Measurements from ENCODE around the gene AP3B1.

The AP3B1 gene

GRCh38 chr5:78019744-78020143 is 274.8 kb downstream of the AP3B1 start:
- no peak overlapping the region for H3K9ac ChIP-seq (ENCODE audit: low read depth, low read length)
- peaks cover 6% of the 10 kb centered on the region; the same call in 1 of the 2 replicates for H3K4me1 ChIP-seq (ENCODE audit: insufficient read depth, low read length)
- H3K9me3 ChIP-seq (ENCODE audit: control insufficient read depth, insufficient read depth, low read length) = no peaks in the 10 kb centered on the region
- H3K36me3 ChIP-seq (ENCODE audit: insufficient read depth, low read length) = no peaks in the 10 kb centered on the region

DNA sequence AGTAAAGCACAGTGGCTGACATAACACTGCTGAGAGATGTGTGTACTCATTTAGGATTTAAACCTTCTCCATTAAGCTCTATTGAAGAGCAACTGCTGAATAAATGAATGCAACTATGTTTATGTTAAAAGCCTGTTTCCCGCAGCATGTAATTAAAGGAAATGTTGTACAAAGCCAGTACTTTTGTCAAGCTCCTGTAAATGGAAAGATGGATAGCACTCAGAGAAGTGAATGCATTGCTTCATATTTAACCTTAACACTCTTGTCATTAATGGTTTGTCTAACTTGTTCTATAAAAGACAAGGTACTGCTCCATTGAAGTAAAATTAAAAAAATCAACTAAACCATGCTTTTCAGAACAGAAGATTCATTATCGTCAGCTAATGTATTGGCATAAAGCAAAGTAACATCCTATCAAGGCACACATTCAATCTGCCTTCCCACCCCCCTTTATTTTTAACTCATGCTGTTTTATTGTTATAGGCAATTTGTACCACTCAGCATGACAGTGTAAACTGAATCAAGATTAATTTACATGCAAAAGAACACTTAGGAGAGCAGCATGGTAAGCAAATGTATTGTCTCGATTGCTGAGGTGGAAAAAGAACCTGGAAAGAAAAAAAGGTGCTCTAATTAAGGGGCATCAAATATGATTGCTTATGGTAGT is 277.5 kb downstream of the AP3B1 start:
- Histone ChIP-seq H3K4me1 (ENCODE audit: insufficient read depth, low read length) (peaks cover 6% of the 10 kb centered on the region; the same call in 1 of the 2 replicates), H3K9me3 (ENCODE audit: control insufficient read depth, insufficient read depth, low read length) (no peaks in the 10 kb centered on the region), H3K9ac (ENCODE audit: low read depth, low read length) (no peak overlapping the region), H3K36me3 (ENCODE audit: insufficient read depth, low read length) (no peaks in the 10 kb centered on the region)

GRCh38 chr5:78009937-78010527 is 284.5 kb downstream of the AP3B1 start:
- H3K36me3 ChIP-seq (ENCODE audit: insufficient read depth, low read length) = no peaks in the 10 kb centered on the region; the same call in 1 of the 2 replicates
- no peaks in the 10 kb centered on the region for H3K9me3 ChIP-seq (ENCODE audit: control insufficient read depth, insufficient read depth, low read length)
- H3K9ac ChIP-seq (ENCODE audit: low read depth, low read length) = no peak overlapping the region
- H3K4me1 ChIP-seq (ENCODE audit: insufficient read depth, low read length) = no peaks in the 10 kb centered on the region

DNA sequence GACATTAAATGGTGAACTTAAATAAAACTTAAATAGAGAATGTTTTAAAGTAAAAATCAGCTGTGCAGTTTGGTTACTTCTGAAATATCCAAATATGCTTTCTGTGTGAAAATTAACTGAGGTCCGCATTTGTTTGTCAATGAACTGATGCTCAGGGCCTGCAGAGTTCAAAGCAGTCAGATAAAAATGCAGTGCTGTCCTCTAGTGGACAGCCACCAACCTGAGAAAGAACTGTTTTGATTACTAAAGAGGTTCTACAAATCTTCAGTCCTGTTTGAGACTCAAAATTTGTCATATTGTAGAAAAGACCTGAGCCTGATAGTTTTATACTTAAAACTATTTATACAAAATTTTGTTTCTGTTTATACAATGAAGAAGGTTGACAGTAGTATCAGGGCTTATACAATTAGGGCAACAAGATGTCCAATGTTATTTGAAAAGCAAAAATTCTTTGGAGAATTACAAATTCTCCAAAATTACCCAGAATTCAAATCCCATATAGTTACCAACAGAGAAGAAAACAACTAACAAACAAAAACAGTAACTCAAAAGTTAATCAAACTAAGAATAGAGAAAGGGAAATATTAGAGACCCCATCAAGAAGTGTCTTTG is 286.0 kb downstream of the AP3B1 start:
- H3K36me3 ChIP-seq (ENCODE audit: insufficient read depth, low read length) = no peaks in the 10 kb centered on the region; the same call in 1 of the 2 replicates
- no peaks in the 10 kb centered on the region for H3K9me3 ChIP-seq (ENCODE audit: control insufficient read depth, insufficient read depth, low read length)
- peaks cover 7% of the 10 kb centered on the region for H3K4me1 ChIP-seq (ENCODE audit: insufficient read depth, low read length)
- H3K9ac ChIP-seq (ENCODE audit: low read depth, low read length) = no peak overlapping the region

GRCh38 chr5:78007233-78007632 is 287.3 kb downstream of the AP3B1 start:
- Histone ChIP-seq H3K4me1 (ENCODE audit: insufficient read depth, low read length) (peaks cover 7% of the 10 kb centered on the region), H3K9me3 (ENCODE audit: control insufficient read depth, insufficient read depth, low read length) (no peaks in the 10 kb centered on the region), H3K9ac (ENCODE audit: low read depth, low read length) (no peak overlapping the region), H3K36me3 (ENCODE audit: insufficient read depth, low read length) (no peaks in the 10 kb centered on the region; the same call in 1 of the 2 replicates)

DNA sequence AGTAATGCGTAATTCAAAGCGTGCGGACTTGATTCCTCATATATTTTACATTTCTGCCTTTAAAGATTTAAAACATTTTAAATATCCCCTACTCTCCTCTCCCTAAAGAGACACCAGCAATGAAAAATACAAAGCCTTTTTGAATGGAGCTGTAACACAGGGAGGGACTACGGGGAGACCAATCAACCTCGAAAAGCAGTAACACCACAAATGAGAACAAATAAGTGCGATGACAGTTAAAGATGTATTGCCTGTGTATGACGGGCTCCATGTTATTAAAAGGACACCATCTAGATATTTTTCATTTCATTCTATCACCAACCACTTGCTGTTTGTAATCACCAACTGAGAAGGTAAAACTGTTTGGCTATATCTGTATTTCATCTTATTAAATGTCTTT is 288.0 kb downstream of the AP3B1 start:
- Histone ChIP-seq H3K36me3 (ENCODE audit: insufficient read depth, low read length) (no peaks in the 10 kb centered on the region; the same call in 1 of the 2 replicates), H3K4me1 (ENCODE audit: insufficient read depth, low read length) (peaks cover 7% of the 10 kb centered on the region), H3K9ac (ENCODE audit: low read depth, low read length) (no peak overlapping the region), H3K9me3 (ENCODE audit: control insufficient read depth, insufficient read depth, low read length) (no peaks in the 10 kb centered on the region)

DNA sequence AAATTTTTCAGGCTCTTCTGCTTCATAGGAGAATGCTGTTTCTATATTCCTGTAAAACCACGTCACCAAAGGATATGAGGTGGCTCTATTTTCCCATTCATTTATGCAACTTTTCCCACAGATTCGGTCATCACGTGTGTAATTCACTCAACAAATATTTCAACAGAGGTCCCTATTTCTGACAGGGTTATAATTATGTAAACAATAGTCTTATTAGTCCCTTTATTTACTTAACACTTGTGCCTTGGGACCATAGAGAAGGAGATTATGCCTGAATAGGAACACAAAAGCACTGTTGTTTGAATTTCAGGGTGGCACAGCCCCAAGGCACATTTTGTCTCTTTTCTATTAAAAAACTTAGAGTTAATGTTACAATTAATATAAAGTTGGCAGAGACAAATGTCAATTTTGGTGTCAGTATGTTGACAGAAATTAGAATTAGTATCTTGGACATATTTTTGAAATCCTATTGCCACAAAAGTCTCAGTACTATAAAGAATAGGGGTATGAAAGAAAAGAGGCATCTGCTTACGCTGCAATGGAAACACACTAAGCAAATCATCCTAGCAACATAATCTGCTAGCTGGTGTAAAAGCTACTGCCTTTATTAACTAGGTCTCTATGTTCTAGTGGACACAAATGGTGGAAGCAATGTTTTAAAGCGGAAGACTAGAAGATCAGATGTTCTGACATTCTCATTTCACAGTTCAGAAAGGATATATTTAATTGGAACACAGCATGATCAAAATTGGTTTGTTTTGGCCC is 289.3 kb downstream of the AP3B1 start:
- Histone ChIP-seq H3K4me1 (ENCODE audit: insufficient read depth, low read length) (peaks cover 7% of the 10 kb centered on the region), H3K9me3 (ENCODE audit: control insufficient read depth, insufficient read depth, low read length) (no peaks in the 10 kb centered on the region), H3K36me3 (ENCODE audit: insufficient read depth, low read length) (no peaks in the 10 kb centered on the region), H3K9ac (ENCODE audit: low read depth, low read length) (no peak overlapping the region)

- H3K9ac ChIP-seq (ENCODE audit: low read depth, low read length) = no peak overlapping the region
- no peaks in the 10 kb centered on the region for H3K9me3 ChIP-seq (ENCODE audit: control insufficient read depth, insufficient read depth, low read length)
- H3K4me1 ChIP-seq (ENCODE audit: insufficient read depth, low read length) = peaks cover 7% of the 10 kb centered on the region
- no peaks in the 10 kb centered on the region for H3K36me3 ChIP-seq (ENCODE audit: insufficient read depth, low read length)
These were observed 289.9 kb downstream of the AP3B1 start for GRCh38 chr5:78004559-78004958.

DNA sequence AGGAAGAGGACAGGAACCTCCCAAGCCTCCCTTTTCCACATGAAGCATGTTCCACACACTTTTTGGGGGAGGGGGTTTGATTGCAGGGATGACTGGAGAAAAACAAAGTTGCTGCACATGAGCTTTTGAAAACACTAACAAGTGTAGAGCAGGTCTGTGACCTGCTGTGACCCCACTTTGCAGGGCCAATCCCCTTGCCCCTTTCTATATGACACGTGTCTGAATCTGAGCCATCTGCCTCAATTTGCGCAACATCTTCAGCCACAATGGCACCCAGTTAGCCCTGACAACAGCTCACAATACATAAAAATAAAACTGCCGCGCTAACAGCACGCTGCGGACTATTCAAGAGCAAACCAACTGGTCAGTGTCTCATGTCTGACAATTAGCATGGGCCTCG is 290.6 kb downstream of the AP3B1 start:
- peaks cover 7% of the 10 kb centered on the region for H3K4me1 ChIP-seq (ENCODE audit: insufficient read depth, low read length)
- H3K9me3 ChIP-seq (ENCODE audit: control insufficient read depth, insufficient read depth, low read length) = no peaks in the 10 kb centered on the region
- no peak overlapping the region for H3K9ac ChIP-seq (ENCODE audit: low read depth, low read length)

DNA sequence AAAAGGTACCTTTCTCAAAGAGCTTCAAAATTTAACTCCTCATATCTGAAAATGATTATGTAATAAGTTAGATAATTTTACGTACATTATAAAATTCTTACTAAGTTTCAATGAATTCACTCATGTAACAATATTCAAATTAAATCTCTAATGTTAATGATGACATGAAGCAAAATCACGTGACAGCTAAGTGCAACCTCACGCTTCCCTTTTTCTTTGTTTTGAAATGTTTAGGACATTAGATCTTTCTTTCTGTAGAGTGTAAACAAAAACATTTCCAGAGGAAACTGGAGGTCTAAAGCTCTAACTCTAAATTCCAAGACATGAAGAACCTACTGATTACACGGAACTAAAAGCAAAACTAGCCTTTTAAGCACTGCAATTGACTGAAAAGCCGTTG is 291.0 kb downstream of the AP3B1 start:
- Histone ChIP-seq H3K4me1 (ENCODE audit: insufficient read depth, low read length) (peaks cover 7% of the 10 kb centered on the region), H3K9ac (ENCODE audit: low read depth, low read length) (no peak overlapping the region), H3K36me3 (ENCODE audit: insufficient read depth, low read length) (no peaks in the 10 kb centered on the region), H3K9me3 (ENCODE audit: control insufficient read depth, insufficient read depth, low read length) (no peaks in the 10 kb centered on the region)

More for the DNA sequence above, 290.6 kb downstream of the AP3B1 start:
- H3K36me3 ChIP-seq (ENCODE audit: insufficient read depth, low read length) = no peaks in the 10 kb centered on the region

DNA sequence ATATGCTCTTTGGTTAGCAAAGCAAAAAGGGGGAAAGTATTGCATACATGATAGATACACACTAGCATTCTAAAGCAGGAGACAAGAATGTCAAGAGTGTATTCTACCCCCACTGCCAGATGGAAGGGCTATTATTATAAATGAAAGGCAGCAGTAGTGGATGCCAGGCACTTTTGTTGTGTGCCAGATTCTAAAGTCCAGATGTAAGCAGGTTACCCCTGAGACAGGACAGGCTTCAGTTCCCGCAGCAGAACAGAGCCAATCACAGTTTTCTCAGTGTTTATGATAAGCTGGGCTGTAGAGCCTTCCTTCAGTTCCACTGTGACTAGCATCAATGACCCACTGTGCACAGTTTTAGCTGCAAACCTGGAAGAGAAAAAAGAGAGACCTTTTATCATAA is 291.8 kb downstream of the AP3B1 start:
- Histone ChIP-seq H3K4me1 (ENCODE audit: insufficient read depth, low read length) (peaks cover 7% of the 10 kb centered on the region), H3K9ac (ENCODE audit: low read depth, low read length) (no peak overlapping the region), H3K9me3 (ENCODE audit: control insufficient read depth, insufficient read depth, low read length) (no peaks in the 10 kb centered on the region), H3K36me3 (ENCODE audit: insufficient read depth, low read length) (no peaks in the 10 kb centered on the region)

DNA sequence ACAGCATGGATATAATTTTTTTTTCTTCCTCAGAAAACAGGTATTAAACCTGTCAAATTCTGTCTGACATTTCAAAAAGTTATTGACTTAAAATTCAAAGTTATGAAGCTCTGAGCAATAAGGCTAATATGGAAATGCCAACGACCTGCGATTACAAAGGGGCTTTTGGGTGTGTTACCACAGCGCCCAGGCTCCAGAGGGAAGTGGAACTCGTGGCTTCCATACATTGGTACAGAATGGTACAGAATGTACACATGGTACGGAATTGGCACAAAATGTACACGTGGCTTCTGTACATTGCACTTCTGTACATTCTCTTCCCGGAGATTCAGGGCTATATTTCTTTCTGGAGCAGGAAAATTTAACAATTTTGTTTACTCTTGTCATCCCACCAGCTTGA is 293.3 kb downstream of the AP3B1 start:
- Histone ChIP-seq H3K36me3 (ENCODE audit: insufficient read depth, low read length) (no peaks in the 10 kb centered on the region), H3K9ac (ENCODE audit: low read depth, low read length) (no peak overlapping the region), H3K9me3 (ENCODE audit: control insufficient read depth, insufficient read depth, low read length) (no peaks in the 10 kb centered on the region), H3K4me1 (ENCODE audit: insufficient read depth, low read length) (peaks cover 7% of the 10 kb centered on the region)

DNA sequence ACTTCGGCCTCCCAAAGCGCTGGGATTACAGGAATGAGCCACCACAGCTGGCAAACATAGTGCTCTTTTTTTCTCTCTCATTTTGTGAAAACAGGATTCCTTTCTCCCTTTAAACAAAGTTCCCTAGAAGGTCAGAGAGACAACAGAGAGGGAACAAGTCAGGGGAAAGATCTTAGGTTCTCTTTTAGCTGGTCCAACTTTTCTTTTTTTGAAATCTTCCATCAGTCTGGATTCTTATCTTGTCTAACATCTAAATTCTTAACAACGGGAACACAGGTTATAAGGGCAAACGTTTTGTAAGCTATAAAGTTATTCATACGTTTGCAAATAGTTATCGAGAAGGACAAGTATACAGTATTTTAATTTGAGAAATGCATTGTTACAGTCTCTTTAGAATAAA is 294.3 kb downstream of the AP3B1 start:
- H3K9me3 ChIP-seq (ENCODE audit: control insufficient read depth, insufficient read depth, low read length) = no peaks in the 10 kb centered on the region
- H3K9ac ChIP-seq (ENCODE audit: low read depth, low read length) = no peak overlapping the region
- no peaks in the 10 kb centered on the region for H3K36me3 ChIP-seq (ENCODE audit: insufficient read depth, low read length)
- H3K4me1 ChIP-seq (ENCODE audit: insufficient read depth, low read length) = peaks cover 7% of the 10 kb centered on the region

- no peaks in the 10 kb centered on the region for H3K9me3 ChIP-seq (ENCODE audit: control insufficient read depth, insufficient read depth, low read length)
- H3K36me3 ChIP-seq (ENCODE audit: insufficient read depth, low read length) = no peaks in the 10 kb centered on the region
- no peak overlapping the region for H3K9ac ChIP-seq (ENCODE audit: low read depth, low read length)
- H3K4me1 ChIP-seq (ENCODE audit: insufficient read depth, low read length) = peaks cover 7% of the 10 kb centered on the region
These were observed 295.1 kb downstream of the AP3B1 start for GRCh38 chr5:77999399-77999798.
